ENCODE measurements around the gene ADIPOR2.

Gene ADIPOR2

DNA sequence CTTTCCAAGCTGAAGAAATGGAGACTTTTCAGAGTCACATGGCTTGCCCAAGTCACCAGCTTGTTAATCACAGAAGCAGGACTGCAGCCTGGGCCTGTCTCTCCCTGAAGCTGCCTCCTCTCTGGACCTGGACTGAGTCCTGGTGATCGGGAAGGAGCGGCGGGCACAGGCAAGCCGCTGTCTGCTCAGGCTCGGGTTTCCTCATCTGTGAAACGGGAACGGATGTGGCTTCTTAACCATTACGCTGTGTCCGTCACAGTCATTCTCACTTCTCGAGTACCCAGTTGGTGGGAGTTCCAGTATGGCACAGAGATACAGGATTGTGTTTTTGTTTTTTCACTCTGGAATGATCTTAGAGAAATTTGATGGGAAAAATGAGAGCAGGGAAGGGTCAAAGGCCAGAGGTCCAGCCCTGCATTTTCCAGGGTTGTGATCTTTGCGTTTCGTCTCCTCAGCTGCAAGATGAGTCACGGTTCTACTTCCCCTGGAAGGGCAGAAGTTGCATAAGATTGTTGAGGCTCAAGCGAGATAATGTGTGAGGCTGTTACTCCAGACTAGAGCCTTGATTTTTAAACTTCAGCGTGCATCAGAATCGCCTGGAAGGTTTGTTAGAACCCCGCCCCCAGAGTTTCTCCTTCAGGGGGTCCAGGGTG lies 121.9 kb downstream of the ADIPOR2 start:
- no peak overlapping the region for H3K4me3 ChIP-seq (ENCODE audit: low read depth, low read length, poor library complexity, severe bottlenecking)
- H3K27me3 ChIP-seq (ENCODE audit: insufficient read depth, low read length) = peaks cover 19% of the 10 kb centered on the region; the same call in 1 of the 2 replicates
- H3F3A ChIP-seq (ENCODE audit: insufficient read depth, low read length) = no peaks in the 10 kb centered on the region
- no peak overlapping the region for H3K27ac ChIP-seq (ENCODE audit: low read depth, low read length, poor library complexity, severe bottlenecking)
- no peak overlapping the region for H3K9ac ChIP-seq (ENCODE audit: low read length)
- TF ChIP-seq EZH2 (IDR thresholded peaks at IDR 0.05; ENCODE audit: borderline replicate concordance, low read length) = no peak
- TF ChIP-seq, protein P1, sequence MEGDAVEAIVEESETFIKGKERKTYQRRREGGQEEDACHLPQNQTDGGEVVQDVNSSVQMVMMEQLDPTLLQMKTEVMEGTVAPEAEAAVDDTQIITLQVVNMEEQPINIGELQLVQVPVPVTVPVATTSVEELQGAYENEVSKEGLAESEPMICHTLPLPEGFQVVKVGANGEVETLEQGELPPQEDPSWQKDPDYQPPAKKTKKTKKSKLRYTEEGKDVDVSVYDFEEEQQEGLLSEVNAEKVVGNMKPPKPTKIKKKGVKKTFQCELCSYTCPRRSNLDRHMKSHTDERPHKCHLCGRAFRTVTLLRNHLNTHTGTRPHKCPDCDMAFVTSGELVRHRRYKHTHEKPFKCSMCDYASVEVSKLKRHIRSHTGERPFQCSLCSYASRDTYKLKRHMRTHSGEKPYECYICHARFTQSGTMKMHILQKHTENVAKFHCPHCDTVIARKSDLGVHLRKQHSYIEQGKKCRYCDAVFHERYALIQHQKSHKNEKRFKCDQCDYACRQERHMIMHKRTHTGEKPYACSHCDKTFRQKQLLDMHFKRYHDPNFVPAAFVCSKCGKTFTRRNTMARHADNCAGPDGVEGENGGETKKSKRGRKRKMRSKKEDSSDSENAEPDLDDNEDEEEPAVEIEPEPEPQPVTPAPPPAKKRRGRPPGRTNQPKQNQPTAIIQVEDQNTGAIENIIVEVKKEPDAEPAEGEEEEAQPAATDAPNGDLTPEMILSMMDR (IDR thresholded peaks at IDR 0.05; ENCODE audit: low read length) = no peak
- no peaks in the 10 kb centered on the region for H3K79me2 ChIP-seq (ENCODE audit: insufficient read depth, low read length)
- H3K9me2 ChIP-seq (ENCODE audit: low read depth, low read length) = no peaks in the 10 kb centered on the region
- H4K20me1 ChIP-seq (ENCODE audit: insufficient read depth, low read length) = no peaks in the 10 kb centered on the region
- H3K4me1 ChIP-seq (ENCODE audit: insufficient read depth, low read length, severe bottlenecking) = peaks cover 4% of the 10 kb centered on the region
- no peak overlapping the region for H3K4me2 ChIP-seq (ENCODE audit: low read length)
- no peaks in the 10 kb centered on the region for H3K9me3 ChIP-seq (ENCODE audit: low read length)
- no peaks in the 10 kb centered on the region for H3K36me3 ChIP-seq (ENCODE audit: insufficient read depth, low read length)
- H2AFZ ChIP-seq (ENCODE audit: low read length) = no peak overlapping the region

DNA sequence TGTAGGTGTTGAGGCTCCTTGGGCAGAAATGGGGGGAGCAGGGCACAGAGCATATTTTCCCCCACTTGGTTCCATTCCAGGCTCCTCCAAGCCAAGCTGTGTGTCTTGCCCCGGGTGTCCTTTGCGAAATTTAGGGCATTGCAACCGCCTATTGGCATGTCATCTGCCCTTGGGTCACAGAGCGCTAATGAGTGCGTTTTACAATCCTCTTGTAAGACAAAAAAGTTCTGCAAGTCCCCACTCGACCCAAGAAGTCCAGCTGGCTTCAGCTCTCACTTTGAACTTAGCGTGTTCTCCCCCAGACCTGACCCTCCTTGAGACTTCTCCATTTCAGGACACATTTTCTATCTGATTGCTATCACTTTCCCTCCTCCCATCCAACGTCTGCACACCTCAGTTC lies 123.4 kb downstream of the ADIPOR2 start:
- H3K9me2 ChIP-seq (ENCODE audit: low read depth, low read length) = no peaks in the 10 kb centered on the region
- no peaks in the 10 kb centered on the region for H3K79me2 ChIP-seq (ENCODE audit: insufficient read depth, low read length)
- no peaks in the 10 kb centered on the region for H4K20me1 ChIP-seq (ENCODE audit: insufficient read depth, low read length)
- no peaks in the 10 kb centered on the region for H3K9me3 ChIP-seq (ENCODE audit: low read length)
- H3K9ac ChIP-seq (ENCODE audit: low read length) = no peak overlapping the region
- H3K4me2 ChIP-seq (ENCODE audit: low read length) = no peak overlapping the region
- H3K4me3 ChIP-seq (ENCODE audit: low read depth, low read length, poor library complexity, severe bottlenecking) = no peak overlapping the region
- TF ChIP-seq EZH2 (IDR thresholded peaks at IDR 0.05; ENCODE audit: borderline replicate concordance, low read length) = no peak
- TF ChIP-seq, protein P1 (IDR thresholded peaks at IDR 0.05; ENCODE audit: low read length) = no peak
- H3K36me3 ChIP-seq (ENCODE audit: insufficient read depth, low read length) = no peaks in the 10 kb centered on the region
- no peak overlapping the region for H2AFZ ChIP-seq (ENCODE audit: low read length)
- peaks cover 4% of the 10 kb centered on the region for H3K4me1 ChIP-seq (ENCODE audit: insufficient read depth, low read length, severe bottlenecking)
- H3F3A ChIP-seq (ENCODE audit: insufficient read depth, low read length) = no peaks in the 10 kb centered on the region
- peaks cover 23% of the 10 kb centered on the region; the same call in 1 of the 2 replicates for H3K27me3 ChIP-seq (ENCODE audit: insufficient read depth, low read length)
- H3K27ac ChIP-seq (ENCODE audit: low read depth, low read length, poor library complexity, severe bottlenecking) = no peak overlapping the region

DNA sequence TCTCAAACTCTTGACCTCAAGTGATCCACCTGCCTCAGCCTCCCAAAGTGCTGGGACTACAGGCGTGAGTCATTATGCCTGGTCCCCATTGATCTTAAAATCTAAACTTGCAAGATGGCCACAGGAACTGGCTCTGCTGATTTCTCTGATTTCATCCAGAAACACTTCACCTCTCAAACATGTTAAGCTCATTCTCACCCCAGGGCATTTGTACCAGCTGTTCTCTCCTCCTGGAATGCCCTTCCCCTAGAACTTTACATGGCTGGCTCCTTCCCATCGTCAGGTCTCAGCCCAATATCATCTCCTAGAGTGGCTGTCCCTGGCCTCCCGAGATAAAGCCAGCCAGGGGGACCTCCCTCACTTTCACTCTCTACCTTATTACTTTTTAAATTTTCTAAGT lies 124.2 kb downstream of the ADIPOR2 start:
- no peaks in the 10 kb centered on the region for H3K9me3 ChIP-seq (ENCODE audit: low read length)
- H3K4me2 ChIP-seq (ENCODE audit: low read length) = no peak overlapping the region
- no peak overlapping the region for H3K9ac ChIP-seq (ENCODE audit: low read length)
- H3K4me1 ChIP-seq (ENCODE audit: insufficient read depth, low read length, severe bottlenecking) = peaks cover 4% of the 10 kb centered on the region
- peaks cover 24% of the 10 kb centered on the region; the same call in 1 of the 2 replicates for H3K27me3 ChIP-seq (ENCODE audit: insufficient read depth, low read length)
- no peaks in the 10 kb centered on the region for H3K9me2 ChIP-seq (ENCODE audit: low read depth, low read length)
- H3K4me3 ChIP-seq (ENCODE audit: low read depth, low read length, poor library complexity, severe bottlenecking) = no peak overlapping the region
- no peaks in the 10 kb centered on the region for H4K20me1 ChIP-seq (ENCODE audit: insufficient read depth, low read length)
- no peaks in the 10 kb centered on the region for H3F3A ChIP-seq (ENCODE audit: insufficient read depth, low read length)
- no peak overlapping the region for H3K27ac ChIP-seq (ENCODE audit: low read depth, low read length, poor library complexity, severe bottlenecking)
- no peak overlapping the region for H2AFZ ChIP-seq (ENCODE audit: low read length)
- H3K79me2 ChIP-seq (ENCODE audit: insufficient read depth, low read length) = no peaks in the 10 kb centered on the region
- TF ChIP-seq, protein P1 (IDR thresholded peaks at IDR 0.05; ENCODE audit: low read length) = no peak
- no peak for TF ChIP-seq EZH2 (IDR thresholded peaks at IDR 0.05; ENCODE audit: borderline replicate concordance, low read length)
- no peaks in the 10 kb centered on the region for H3K36me3 ChIP-seq (ENCODE audit: insufficient read depth, low read length)

Data from OCI-LY1 (cell line).